ENCODE measurements around the gene CR2. TPM values are rescaled to one million over a fixed set of nuclear protein-coding genes. Genes with fewer than 3 reads are reported as not detected.

CR2 gene
- total and polyA plus RNA-seq, 4 donors = 0.06 to 3.6 (median 0.48) TPM

DNA sequence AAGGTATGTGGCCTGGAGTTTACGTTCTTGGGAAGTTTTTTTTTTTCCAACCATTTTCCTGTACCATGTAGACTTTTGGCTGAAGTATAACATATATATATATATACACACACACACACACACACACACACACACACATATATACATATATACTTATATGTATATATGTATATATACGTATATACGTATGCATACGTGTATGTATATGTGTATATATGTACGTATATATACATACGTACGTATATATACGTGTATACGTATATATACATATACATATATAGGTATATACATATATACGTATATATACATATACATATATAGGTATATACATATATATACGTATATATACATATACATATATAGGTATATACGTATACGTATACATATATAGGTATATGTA lies 60.8 kb downstream of the CR2 start:
- ATAC-seq (ENCODE audit: insufficient read depth, low FRiP score) (no peak), DNase-seq (no peak)
- H3K36me3 ChIP-seq (ENCODE audit: control insufficient read depth in 4 of 4, insufficient read depth in 4 of 4, low read length in 4 of 4) = no peaks in the 10 kb centered on the region

DNA sequence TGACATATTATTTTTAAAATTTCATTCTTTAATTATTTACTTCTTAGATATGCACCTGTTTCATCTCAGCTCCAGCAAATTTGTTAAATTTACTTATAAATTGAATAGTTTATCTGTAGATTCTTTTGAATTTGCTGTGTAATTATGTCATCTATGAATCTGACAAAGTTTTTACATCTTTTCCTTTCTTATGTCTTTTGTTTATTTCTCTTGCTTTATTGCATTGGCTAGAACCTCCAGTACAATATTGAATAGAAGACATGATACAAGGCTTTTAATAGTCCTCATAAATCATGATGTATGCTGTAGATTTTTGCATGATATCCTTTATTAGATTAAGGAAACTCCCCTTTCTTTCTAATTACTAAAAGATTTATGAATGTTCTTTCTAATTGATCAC lies 62.6 kb downstream of the CR2 start:
- H3K9me3 ChIP-seq (ENCODE audit: control insufficient read depth in 4 of 4, insufficient read depth in 3 of 4, low read length in 3 of 4) = no peaks in the 10 kb centered on the region
- no peak for DNase-seq
- no peak for TF ChIP-seq CTCF (IDR thresholded peaks at IDR 0.05; ENCODE audit: control extremely low read depth, extremely low read depth)
- no peaks in the 10 kb centered on the region for H3K36me3 ChIP-seq (ENCODE audit: control insufficient read depth in 4 of 4, insufficient read depth in 4 of 4, low read length in 4 of 4)
- H3K9ac ChIP-seq (ENCODE audit: insufficient read depth in 1 of 2, low read length in 2 of 2) = no peak overlapping the region
- no peak overlapping the region for H3K4me3 ChIP-seq
- H3K4me1 ChIP-seq (ENCODE audit: control insufficient read depth in 5 of 5, insufficient read depth in 5 of 5, low read length in 5 of 5) = no peaks in the 10 kb centered on the region
- no peak overlapping the region for H3K27ac ChIP-seq (ENCODE audit: low read depth in 1 of 2, low read length in 1 of 2)
- no peak for ATAC-seq (ENCODE audit: insufficient read depth, low FRiP score)
- no peaks in the 10 kb centered on the region for H3K27me3 ChIP-seq (ENCODE audit: control insufficient read depth in 3 of 3, insufficient read depth in 3 of 3, low read length in 2 of 3)

More for the DNA sequence above, 60.8 kb downstream of the CR2 start:
- WGBS, 2 donors = 95 to 96% methylated on average over 13 of the region's 13 CpGs
- no peak overlapping the region for H3K27ac ChIP-seq (ENCODE audit: low read depth in 1 of 2, low read length in 1 of 2)
- H3K4me1 ChIP-seq (ENCODE audit: control insufficient read depth in 5 of 5, insufficient read depth in 5 of 5, low read length in 5 of 5) = no peaks in the 10 kb centered on the region
- no peak overlapping the region for H3K9ac ChIP-seq (ENCODE audit: insufficient read depth in 1 of 2, low read length in 2 of 2)
- H3K27me3 ChIP-seq (ENCODE audit: control insufficient read depth in 3 of 3, insufficient read depth in 3 of 3, low read length in 2 of 3) = no peaks in the 10 kb centered on the region
- no peaks in the 10 kb centered on the region for H3K9me3 ChIP-seq (ENCODE audit: control insufficient read depth in 4 of 4, insufficient read depth in 3 of 4, low read length in 3 of 4)
- TF ChIP-seq CTCF (IDR thresholded peaks at IDR 0.05; ENCODE audit: control extremely low read depth, extremely low read depth) = no peak
- H3K4me3 ChIP-seq = no peak overlapping the region

DNA sequence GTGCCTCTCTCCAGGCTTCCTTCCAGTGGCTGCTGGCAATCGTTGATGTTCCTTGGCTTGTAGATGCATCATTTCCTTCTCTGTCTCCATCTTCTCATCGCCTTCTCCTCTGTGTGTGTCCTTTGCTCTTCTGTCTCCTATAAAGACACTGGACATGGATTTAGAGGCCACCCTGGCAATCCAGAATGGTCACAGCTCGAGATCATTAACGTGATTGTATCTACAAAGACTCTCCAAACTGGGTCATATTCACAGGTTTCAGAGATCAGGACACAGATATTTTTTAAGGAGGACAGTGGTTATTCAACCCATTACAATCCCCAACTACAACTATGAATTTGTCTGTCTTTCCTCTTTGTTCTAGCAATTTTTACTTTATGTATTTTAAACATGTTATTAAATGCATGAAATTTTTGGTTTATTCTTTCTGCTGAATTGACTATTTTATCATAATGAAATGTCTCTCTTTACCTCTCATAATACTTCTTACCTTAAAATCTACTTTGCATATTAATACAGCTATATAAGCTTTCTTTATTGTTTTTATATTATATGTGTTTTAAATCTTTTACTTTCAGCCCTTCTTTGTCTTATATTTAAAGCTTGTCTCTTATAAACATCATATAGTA lies 64.6 kb downstream of the CR2 start:
- no peak overlapping the region for H3K9ac ChIP-seq (ENCODE audit: insufficient read depth in 1 of 2, low read length in 2 of 2)
- no peaks in the 10 kb centered on the region for H3K4me1 ChIP-seq (ENCODE audit: control insufficient read depth in 5 of 5, insufficient read depth in 5 of 5, low read length in 5 of 5)
- 70 to 87% methylated on average over 4 of the region's 4 CpGs for WGBS, 2 donors
- no peak for DNase-seq
- no peaks in the 10 kb centered on the region for H3K36me3 ChIP-seq (ENCODE audit: control insufficient read depth in 4 of 4, insufficient read depth in 4 of 4, low read length in 4 of 4)
- no peak overlapping the region for H3K4me3 ChIP-seq
- no peak for TF ChIP-seq CTCF (IDR thresholded peaks at IDR 0.05; ENCODE audit: control extremely low read depth, extremely low read depth)
- H3K27ac ChIP-seq (ENCODE audit: low read depth in 1 of 2, low read length in 1 of 2) = no peak overlapping the region
- H3K27me3 ChIP-seq (ENCODE audit: control insufficient read depth in 3 of 3, insufficient read depth in 3 of 3, low read length in 2 of 3) = no peaks in the 10 kb centered on the region
- no peaks in the 10 kb centered on the region for H3K9me3 ChIP-seq (ENCODE audit: control insufficient read depth in 4 of 4, insufficient read depth in 3 of 4, low read length in 3 of 4)
- ATAC-seq (ENCODE audit: insufficient read depth, low FRiP score) = no peak

All from lung (tissue), 12 donors.